OCI-LY3 (cell line): ENCODE data around the gene BBS2.

Experiments used
- EZH2phosphoT487 ChIP-seq: fragments of 200-600 bp; shearing (Covaris generic); IDR thresholded peaks from 2 replicates; pipeline ENCODE4 v1.6.1; 2018; ENCODE audit warnings: antibody characterized with exemption, mixed run types, low read depth
- TF ChIP-seq, protein P1 (sequence below): fragments of 200-600, 300-600 bp; sonication (generic); IDR thresholded peaks from 2 replicates; pipeline ENCODE4 v1.5.1; 2014; ENCODE audit warnings: antibody characterized with exemption, low read length, low read depth

DNA sequence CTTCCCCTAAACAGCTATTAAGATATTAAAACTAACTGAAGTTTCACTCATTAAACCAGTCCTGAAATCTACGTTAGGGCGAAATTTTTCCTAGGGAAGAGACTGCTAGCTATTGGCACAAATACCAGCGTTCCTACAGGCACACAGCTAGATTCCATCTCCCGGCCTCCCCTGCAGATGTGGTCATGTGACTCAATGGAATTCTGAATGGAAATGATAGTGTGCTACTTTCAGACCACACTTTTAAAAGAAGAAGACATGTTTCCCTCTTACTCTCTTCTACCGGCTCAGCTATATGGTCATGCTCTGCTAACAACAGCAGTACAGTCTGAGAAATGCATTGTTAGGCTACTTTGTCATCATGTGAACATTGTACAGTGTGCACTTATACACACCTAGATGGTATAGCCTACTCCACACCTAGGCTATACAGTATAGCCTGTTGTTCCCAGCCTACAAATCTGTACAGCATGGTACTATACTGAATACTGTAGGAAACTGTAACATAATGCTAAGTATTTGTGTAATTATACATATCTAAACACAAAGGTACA, 37.1 kb downstream of the BBS2 start:
- TF ChIP-seq, protein P1, sequence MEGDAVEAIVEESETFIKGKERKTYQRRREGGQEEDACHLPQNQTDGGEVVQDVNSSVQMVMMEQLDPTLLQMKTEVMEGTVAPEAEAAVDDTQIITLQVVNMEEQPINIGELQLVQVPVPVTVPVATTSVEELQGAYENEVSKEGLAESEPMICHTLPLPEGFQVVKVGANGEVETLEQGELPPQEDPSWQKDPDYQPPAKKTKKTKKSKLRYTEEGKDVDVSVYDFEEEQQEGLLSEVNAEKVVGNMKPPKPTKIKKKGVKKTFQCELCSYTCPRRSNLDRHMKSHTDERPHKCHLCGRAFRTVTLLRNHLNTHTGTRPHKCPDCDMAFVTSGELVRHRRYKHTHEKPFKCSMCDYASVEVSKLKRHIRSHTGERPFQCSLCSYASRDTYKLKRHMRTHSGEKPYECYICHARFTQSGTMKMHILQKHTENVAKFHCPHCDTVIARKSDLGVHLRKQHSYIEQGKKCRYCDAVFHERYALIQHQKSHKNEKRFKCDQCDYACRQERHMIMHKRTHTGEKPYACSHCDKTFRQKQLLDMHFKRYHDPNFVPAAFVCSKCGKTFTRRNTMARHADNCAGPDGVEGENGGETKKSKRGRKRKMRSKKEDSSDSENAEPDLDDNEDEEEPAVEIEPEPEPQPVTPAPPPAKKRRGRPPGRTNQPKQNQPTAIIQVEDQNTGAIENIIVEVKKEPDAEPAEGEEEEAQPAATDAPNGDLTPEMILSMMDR, result no peak
- no peak for TF ChIP-seq EZH2phosphoT487
